ENCODE results near the gene IL6ST. TPM values are rescaled to one million over a fixed set of nuclear protein-coding genes. Genes with fewer than 3 reads are reported as not detected.

The IL6ST gene
- total and polyA plus RNA-seq, 10 of the 15 experiments (the other 5 are each of a cell fraction or from before 2014, with no cell fraction given), result 1.5 to 139 (median 13.0) TPM

GRCh38 chr5:55934720-55935119, 60.0 kb downstream of the IL6ST start (continued):
- TF ChIP-seq ZNF592 (IDR thresholded peaks at IDR 0.05) (no peak), ATF3 (IDR thresholded peaks at IDR 0.05; ENCODE audit: borderline replicate concordance, extremely low read depth, low read depth, low read length) (no peak)

GRCh38 chr5:55934115-55934613, 60.6 kb downstream of the IL6ST start:
- SMC1A ChIA-PET (ENCODE audit: uncharacterized antibody, unreplicated experiment), result interaction anchor here (1.7 to 4.4 kb wide), 5 partner anchors 11 to 904 kb away, joined by 4 to 123 read pairs (median 6); no protein-coding TSS in a partner anchor
- TF ChIP-seq ATF7 (IDR thresholded peaks at IDR 0.05; ENCODE audit: low read depth) (peak; percentile 54), POLR2AphosphoS5 (IDR thresholded peaks at IDR 0.05; ENCODE audit: low read length) (peak; percentile 30; the same call in 1 of the 2 replicates), WRNIP1 (IDR thresholded peaks at IDR 0.05; ENCODE audit: borderline replicate concordance, low read depth, low read length) (no peak), MXI1 (IDR thresholded peaks at IDR 0.05; ENCODE audit: low read depth, low read length) (no peak)
- TF ChIP-seq, protein P1, sequence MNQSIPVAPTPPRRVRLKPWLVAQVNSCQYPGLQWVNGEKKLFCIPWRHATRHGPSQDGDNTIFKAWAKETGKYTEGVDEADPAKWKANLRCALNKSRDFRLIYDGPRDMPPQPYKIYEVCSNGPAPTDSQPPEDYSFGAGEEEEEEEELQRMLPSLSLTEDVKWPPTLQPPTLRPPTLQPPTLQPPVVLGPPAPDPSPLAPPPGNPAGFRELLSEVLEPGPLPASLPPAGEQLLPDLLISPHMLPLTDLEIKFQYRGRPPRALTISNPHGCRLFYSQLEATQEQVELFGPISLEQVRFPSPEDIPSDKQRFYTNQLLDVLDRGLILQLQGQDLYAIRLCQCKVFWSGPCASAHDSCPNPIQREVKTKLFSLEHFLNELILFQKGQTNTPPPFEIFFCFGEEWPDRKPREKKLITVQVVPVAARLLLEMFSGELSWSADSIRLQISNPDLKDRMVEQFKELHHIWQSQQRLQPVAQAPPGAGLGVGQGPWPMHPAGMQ (IDR thresholded peaks at IDR 0.05; ENCODE audit: borderline replicate concordance), result no peak
- Histone ChIP-seq H3K27ac (ENCODE audit: control insufficient read depth, insufficient read depth) (no peak overlapping the region), H3K4me3 (no peak overlapping the region), H3K4me2 (ENCODE audit: control insufficient read depth, insufficient read depth) (no peak overlapping the region), H2AFZ (ENCODE audit: control insufficient read depth, low read depth, low read length) (no peak overlapping the region), H3K27me3 (replicated peaks in 1 of 2; ENCODE audit: control insufficient read depth in 2 of 2, insufficient read depth in 2 of 2, low read length in 1 of 2) (no peaks in the 10 kb centered on the region), H3K4me1 (ENCODE audit: control insufficient read depth, insufficient read depth, low read length) (no peaks in the 10 kb centered on the region), H3K9ac (ENCODE audit: control insufficient read depth, insufficient read depth, low read length) (no peak overlapping the region), H4K20me1 (ENCODE audit: control insufficient read depth, insufficient read depth) (no peaks in the 10 kb centered on the region), H3K79me2 (ENCODE audit: control insufficient read depth, insufficient read depth, low read length) (no peaks in the 10 kb centered on the region), H3K9me3 (replicated peaks; ENCODE audit: control insufficient read depth, insufficient read depth, low read length) (no peaks in the 10 kb centered on the region), H3K36me3 (ENCODE audit: control insufficient read depth in 2 of 2, insufficient read depth in 2 of 2, low read length in 1 of 2) (no peaks in the 10 kb centered on the region)
- intact Hi-C loops (cut with micrococcal nuclease; ENCODE audit: unreplicated experiment) (no loop called here), in situ Hi-C loops (cut with MboI) (loop anchor here (5.0 to 10.0 kb wide), 2 partner anchors 258 to 901 kb away; no protein-coding TSS in a partner anchor)
- CTCF ChIA-PET, result interaction anchor here (1.2 to 5.5 kb wide), 4 partner anchors 12 to 337 kb away, joined by 3 to 114 read pairs (median 36); no protein-coding TSS in a partner anchor
- POLR2A ChIA-PET, result no interaction called here
- no peak for DNase-seq (ENCODE audit: low read depth, low spot score)
- ATAC-seq, result no peak; the same call in 2 of the 3 replicates
- no peak for FAIRE-seq
- no TSS peak for BruUV-seq (replicated peaks)
- WGBS (ENCODE audit: insufficient coverage, insufficient replicate concordance, low lambda C conversion rate, missing lambda C conversion rate), result 77% methylated on average over 9 of the region's 9 CpGs
- RAD21 ChIA-PET (ENCODE audit: unreplicated experiment), result interaction anchor here (1.2 to 4.4 kb wide), 2 partner anchors 146 to 267 kb away, joined by 3 to 90 read pairs; no protein-coding TSS in a partner anchor
